Stimulated activated CD4-positive, alpha-beta T cell treated with anti-CD3 and anti-CD28 coated beads, Interleukin-2, amount 100 ng/mL, for 48 hours (primary cell): ENCODE measurements around the gene CLCN1.

Experiments
- DNase-seq, 2 donors: peaks; one replicate each; pipeline ENCODE4 v3.0.0-alpha.2; 2020

CLCN1 gene

GRCh38 chr7:143337216-143337615 lies 21.3 kb downstream of the CLCN1 start:
- no peak for DNase-seq

- DNase-seq: no peak
Observed at GRCh38 chr7:143341842-143342241, 25.9 kb downstream of the CLCN1 start.

- DNase-seq: no peak
Observed at GRCh38 chr7:143343596-143343995, 27.7 kb downstream of the CLCN1 start.

GRCh38 chr7:143345428-143345900 lies 29.6 kb downstream of the CLCN1 start:
- DNase-seq: peak; percentile 51 to 61

- no peak for DNase-seq
Observed at GRCh38 chr7:143346018-143346417, 30.1 kb downstream of the CLCN1 start.

- no peak for DNase-seq
Observed at GRCh38 chr7:143347950-143348349, 32.0 kb downstream of the CLCN1 start.

- DNase-seq: no peak
Observed at GRCh38 chr7:143351060-143351459, 35.1 kb downstream of the CLCN1 start.

GRCh38 chr7:143351574-143351973 lies 35.7 kb downstream of the CLCN1 start:
- DNase-seq: no peak

- DNase-seq: no peak
Observed at GRCh38 chr7:143352531-143353002, 36.7 kb downstream of the CLCN1 start.

- no peak for DNase-seq
Observed at GRCh38 chr7:143354376-143354775, 38.5 kb downstream of the CLCN1 start.

- DNase-seq: no peak
Observed at GRCh38 chr7:143354965-143355364, 39.1 kb downstream of the CLCN1 start.

GRCh38 chr7:143355450-143356385 lies 39.8 kb downstream of the CLCN1 start:
- no peak for DNase-seq

GRCh38 chr7:143356414-143357050 lies 40.6 kb downstream of the CLCN1 start:
- DNase-seq: no peak

- no peak for DNase-seq
Observed at GRCh38 chr7:143358626-143359025, 42.7 kb downstream of the CLCN1 start.

- DNase-seq: no peak
Observed at GRCh38 chr7:143359771-143360353, 44.0 kb downstream of the CLCN1 start.

GRCh38 chr7:143360788-143361551 lies 45.1 kb downstream of the CLCN1 start:
- no peak for DNase-seq

- no peak for DNase-seq
Observed at GRCh38 chr7:143361552-143362130, 45.7 kb downstream of the CLCN1 start.

GRCh38 chr7:143362131-143363015 lies 46.5 kb downstream of the CLCN1 start, which contains the start of gene FAM131B:
FAM131B (minus strand) TSS chr7:143362713; CDS start chr7:143362603, 110 bp downstream.
- DNase-seq: no peak

GRCh38 chr7:143363016-143363937 lies 47.4 kb downstream of the CLCN1 start:
- DNase-seq: no peak

- no peak for DNase-seq
Observed at GRCh38 chr7:143367972-143368371, 52.1 kb downstream of the CLCN1 start.
